Uterus (tissue), 2 donors: ENCODE data around the gene TYW3.

Experiments used
- POLR2A ChIP-seq, 2 donors: fragments of 450-650 bp; IDR thresholded peaks; one replicate each; pipeline ENCODE4 v1.6.1; 2016; ENCODE audit warnings: antibody characterized with exemption in 2 of 2, mild to moderate bottlenecking in 1 of 2, moderate library complexity in 1 of 2
- TF ChIP-seq, protein P1 (sequence below), 4 experiments: fragments of 200-600 bp in 2 of 4; fragments of 450-650 bp in 2 of 4; sonication (generic) in 2 of 4; IDR thresholded peaks; one replicate each; pipeline ENCODE4 v1.5.1; 2016 to 2019; ENCODE audit warnings: antibody characterized with exemption in 4 of 4, mild to moderate bottlenecking in 2 of 4, moderate library complexity in 1 of 4

DNA sequence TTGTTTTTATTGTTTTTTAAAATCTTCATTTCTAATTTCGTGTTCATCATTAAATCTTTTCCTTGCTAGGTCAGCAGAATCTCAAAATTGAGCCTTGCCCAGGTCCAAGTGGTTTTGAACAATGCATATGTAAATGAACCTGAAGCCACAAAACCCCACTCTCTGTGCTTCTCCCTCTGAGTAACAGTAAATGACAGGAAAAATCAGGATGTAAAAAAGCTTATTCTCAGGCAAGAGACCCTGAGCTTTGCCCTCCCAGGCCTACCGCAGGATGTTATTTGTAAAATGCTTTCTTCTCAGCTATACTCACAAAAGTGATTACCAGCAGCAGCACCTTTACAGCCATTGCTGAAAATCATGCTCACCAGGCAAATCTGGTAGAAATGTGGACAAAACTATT lies 47.6 kb downstream of the TYW3 start:
- TF ChIP-seq, protein P1, sequence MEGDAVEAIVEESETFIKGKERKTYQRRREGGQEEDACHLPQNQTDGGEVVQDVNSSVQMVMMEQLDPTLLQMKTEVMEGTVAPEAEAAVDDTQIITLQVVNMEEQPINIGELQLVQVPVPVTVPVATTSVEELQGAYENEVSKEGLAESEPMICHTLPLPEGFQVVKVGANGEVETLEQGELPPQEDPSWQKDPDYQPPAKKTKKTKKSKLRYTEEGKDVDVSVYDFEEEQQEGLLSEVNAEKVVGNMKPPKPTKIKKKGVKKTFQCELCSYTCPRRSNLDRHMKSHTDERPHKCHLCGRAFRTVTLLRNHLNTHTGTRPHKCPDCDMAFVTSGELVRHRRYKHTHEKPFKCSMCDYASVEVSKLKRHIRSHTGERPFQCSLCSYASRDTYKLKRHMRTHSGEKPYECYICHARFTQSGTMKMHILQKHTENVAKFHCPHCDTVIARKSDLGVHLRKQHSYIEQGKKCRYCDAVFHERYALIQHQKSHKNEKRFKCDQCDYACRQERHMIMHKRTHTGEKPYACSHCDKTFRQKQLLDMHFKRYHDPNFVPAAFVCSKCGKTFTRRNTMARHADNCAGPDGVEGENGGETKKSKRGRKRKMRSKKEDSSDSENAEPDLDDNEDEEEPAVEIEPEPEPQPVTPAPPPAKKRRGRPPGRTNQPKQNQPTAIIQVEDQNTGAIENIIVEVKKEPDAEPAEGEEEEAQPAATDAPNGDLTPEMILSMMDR (IDR thresholded peaks at IDR 0.05) = no peak
- no peak for TF ChIP-seq POLR2A (IDR thresholded peaks at IDR 0.05)
